Measurements from ENCODE around the gene CDH13. TPM values are rescaled to one million over a fixed set of nuclear protein-coding genes. Genes with fewer than 3 reads are reported as not detected.

Gene CDH13
- total and polyA plus RNA-seq, 8 donors: 0.12 to 21.4 (median 1.7) TPM; not detected in 1

DNA sequence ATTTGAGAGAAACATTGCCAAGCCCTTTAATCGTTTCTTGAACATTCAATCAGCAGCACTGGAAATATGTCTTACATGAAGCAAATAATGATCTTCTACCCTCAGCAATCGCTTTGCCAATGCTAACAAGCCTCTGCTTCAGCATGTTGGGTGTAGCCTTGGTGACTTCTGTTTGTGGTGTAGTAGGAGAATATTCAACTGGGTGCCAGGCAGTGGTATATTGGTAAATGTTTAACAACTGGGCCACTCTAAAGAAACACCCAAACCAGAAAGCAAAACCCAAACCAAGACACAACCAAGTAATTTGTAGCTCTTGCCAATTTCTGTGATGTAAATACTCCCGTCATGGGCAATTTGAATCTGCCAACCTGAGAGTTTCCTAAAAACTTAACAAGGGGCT lies 9.7 kb downstream of the CDH13 start:
- intact Hi-C loops (cut with DNase I; ENCODE audit: low total_unique reads): no loop called here
- Histone ChIP-seq H3K4me1 (peaks cover 0 to 16% (median 0%) of the 10 kb centered on the region in 4 donors), H3K27me3 (peaks cover 0 to 25% (median 0%) of the 10 kb centered on the region in 3 donors), H3K9me3 (no peaks in the 10 kb centered on the region), H3K36me3 (no peaks in the 10 kb centered on the region), H3K4me3 (no peak overlapping the region), H3K27ac (no peak overlapping the region)
- TF ChIP-seq CTCF (IDR thresholded peaks at IDR 0.05) (no peak), POLR2A (IDR thresholded peaks at IDR 0.05) (no peak)
- 33 to 72% (median 45%) methylated on average over 3 of the region's 3 CpGs for WGBS, 5 donors
- DNase-seq: no peak

GRCh38 chr16:82636958-82637357 lies 10.2 kb downstream of the CDH13 start:
- Histone ChIP-seq H3K36me3 (no peaks in the 10 kb centered on the region), H3K4me3 (no peak overlapping the region), H3K27ac (no peak overlapping the region), H3K4me1 (peaks cover 0 to 16% (median 0%) of the 10 kb centered on the region in 4 donors), H3K27me3 (peaks cover 0 to 20% (median 0%) of the 10 kb centered on the region in 3 donors), H3K9me3 (no peaks in the 10 kb centered on the region)
- WGBS, 5 donors: 54 to 79% (median 67%) methylated on average over 3 of the region's 3 CpGs
- intact Hi-C loops (cut with DNase I; ENCODE audit: low total_unique reads): no loop called here
- DNase-seq: no peak
- TF ChIP-seq EP300 (IDR thresholded peaks at IDR 0.05): no peak
- no peak for TF ChIP-seq POLR2AphosphoS5 (IDR thresholded peaks at IDR 0.05)
- no peak for TF ChIP-seq CTCF (IDR thresholded peaks at IDR 0.05)
- no peak for TF ChIP-seq POLR2A (IDR thresholded peaks at IDR 0.05)

DNA sequence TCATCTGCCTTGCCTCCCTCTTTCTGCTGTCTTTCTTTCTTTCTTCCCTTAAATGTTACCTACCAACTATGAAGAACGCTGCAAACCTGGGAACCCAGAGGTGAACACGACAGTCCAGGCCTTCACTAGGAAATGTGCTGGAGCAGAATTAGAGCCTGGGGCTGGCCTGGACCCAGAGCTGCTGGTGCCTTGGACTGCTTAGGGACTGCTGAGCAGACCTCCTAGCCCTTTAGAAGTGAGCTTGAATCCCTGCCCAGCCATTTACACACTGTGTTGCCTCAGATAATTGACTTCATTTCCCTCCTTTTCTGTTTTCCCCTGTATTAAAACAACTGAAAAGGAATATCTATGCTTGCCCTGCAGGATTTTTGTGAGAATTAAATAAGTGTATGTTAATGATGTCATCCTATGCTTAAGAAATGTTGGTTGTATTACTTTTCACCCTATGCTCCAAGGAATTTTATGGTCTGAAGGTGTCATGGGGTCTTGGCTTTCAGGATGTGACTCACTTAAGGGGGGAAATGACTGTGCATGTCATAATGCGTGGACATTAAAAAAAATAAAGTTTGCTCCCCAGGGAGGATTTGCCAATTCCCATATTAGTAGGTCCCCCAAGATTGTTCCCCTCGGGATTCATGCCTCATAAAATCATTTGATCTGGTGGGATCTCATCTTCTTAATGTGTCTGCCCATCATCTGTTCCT lies 11.5 kb downstream of the CDH13 start:
- Histone ChIP-seq H3K27me3 (peaks cover 0 to 12% (median 0%) of the 10 kb centered on the region in 3 donors), H3K27ac (no peak overlapping the region), H3K4me3 (no peak overlapping the region), H3K4me1 (peaks cover 0 to 16% (median 0%) of the 10 kb centered on the region in 4 donors), H3K36me3 (no peaks in the 10 kb centered on the region), H3K9me3 (no peaks in the 10 kb centered on the region)
- intact Hi-C loops (cut with DNase I; ENCODE audit: low total_unique reads): no loop called here
- no peak for DNase-seq
- TF ChIP-seq EP300 (IDR thresholded peaks at IDR 0.05): no peak
- TF ChIP-seq POLR2A (IDR thresholded peaks at IDR 0.05): no peak
- TF ChIP-seq CTCF (IDR thresholded peaks at IDR 0.05): no peak
- no peak for TF ChIP-seq POLR2AphosphoS5 (IDR thresholded peaks at IDR 0.05)
- WGBS, 5 donors: 75 to 88% (median 80%) methylated on average over 4 of the region's 4 CpGs

DNA sequence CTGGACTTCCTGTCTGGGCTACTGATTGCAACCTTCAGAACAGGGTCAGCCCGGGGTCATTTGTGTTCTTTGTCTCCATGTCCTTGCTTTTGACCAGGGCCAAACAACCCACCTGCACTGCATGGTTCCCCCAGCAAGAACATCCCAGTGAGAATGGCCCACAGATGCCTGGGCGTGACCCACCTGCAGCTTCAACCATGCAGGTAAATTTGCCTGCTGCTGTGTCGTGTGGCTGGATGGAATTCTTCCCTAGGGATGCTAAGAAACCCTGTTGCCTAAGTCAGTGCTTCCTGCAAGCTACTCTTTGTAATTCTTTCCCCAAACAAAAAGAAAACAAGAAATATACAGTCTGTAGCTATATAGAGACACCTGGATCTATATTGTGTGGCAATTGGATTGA lies 12.5 kb downstream of the CDH13 start:
- Histone ChIP-seq H3K36me3 (no peaks in the 10 kb centered on the region), H3K27ac (no peak overlapping the region), H3K4me3 (no peak overlapping the region), H3K27me3 (peaks cover 0 to 13% (median 0%) of the 10 kb centered on the region in 3 donors), H3K9me3 (no peaks in the 10 kb centered on the region), H3K4me1 (peaks cover 0 to 16% (median 0%) of the 10 kb centered on the region in 4 donors)
- 64 to 89% (median 77%) methylated on average over 3 of the region's 3 CpGs for WGBS, 5 donors
- no peak for DNase-seq
- intact Hi-C loops (cut with DNase I; ENCODE audit: low total_unique reads): no loop called here
- TF ChIP-seq CTCF (IDR thresholded peaks at IDR 0.05) (no peak), POLR2AphosphoS5 (IDR thresholded peaks at IDR 0.05) (no peak), POLR2A (IDR thresholded peaks at IDR 0.05) (no peak), EP300 (IDR thresholded peaks at IDR 0.05) (no peak)
